ENCODE results near the gene MOGAT3. TPM values are rescaled to one million over a fixed set of nuclear protein-coding genes. Genes with fewer than 3 reads are reported as not detected.

The MOGAT3 gene
- total and polyA plus RNA-seq, 5 donors from 2014 or later = not detected

Other genes starting within 250 kb of the MOGAT3 start
- not detected for gene MUC12, start 231.5 kb downstream of the MOGAT3 start, total RNA-seq
- gene MUC12, start 231.5 kb downstream of the MOGAT3 start, polyA plus RNA-seq = under 1 TPM in 3 of 4 donors, not detected in 1; 0.44 to 0.65 (median 0.44) TPM
- gene MUC17, start 181.0 kb downstream of the MOGAT3 start, total RNA-seq = not detected
- not detected for gene MUC17, start 181.0 kb downstream of the MOGAT3 start, polyA plus RNA-seq
- gene TRIM56, start 115.6 kb downstream of the MOGAT3 start, total RNA-seq = 44.6 TPM
- gene TRIM56, start 115.6 kb downstream of the MOGAT3 start, polyA plus RNA-seq = 1 to 10 TPM; 3.5 to 7.4 (median 6.3) TPM
- gene SERPINE1, start 73.9 kb downstream of the MOGAT3 start, total RNA-seq = 0.39 TPM
- gene SERPINE1, start 73.9 kb downstream of the MOGAT3 start, polyA plus RNA-seq = not detected
- 14.5 TPM for gene AP1S1, start 46.6 kb downstream of the MOGAT3 start, total RNA-seq
- 1 to 10 TPM; 5.4 to 8.8 (median 6.3) TPM for gene AP1S1, start 46.6 kb downstream of the MOGAT3 start, polyA plus RNA-seq
- gene VGF, start 35.5 kb downstream of the MOGAT3 start, total RNA-seq = not detected
- gene VGF, start 35.5 kb downstream of the MOGAT3 start, polyA plus RNA-seq = not detected
- not detected for gene NAT16, start 20.7 kb downstream of the MOGAT3 start, total RNA-seq
- not detected for gene NAT16, start 20.7 kb downstream of the MOGAT3 start, polyA plus RNA-seq
- 35.4 TPM for gene PLOD3, start 16.5 kb upstream of the MOGAT3 start, total RNA-seq
- 10 to 100 TPM; 13.8 to 19.7 (median 14.8) TPM for gene PLOD3, start 16.5 kb upstream of the MOGAT3 start, polyA plus RNA-seq
- gene ZNHIT1, start 17.1 kb upstream of the MOGAT3 start, total RNA-seq = 41.8 TPM
- 10 to 100 TPM; 67.6 to 99.6 (median 85.0) TPM for gene ZNHIT1, start 17.1 kb upstream of the MOGAT3 start, polyA plus RNA-seq
- 22.7 TPM for gene CLDN15, start 36.8 kb upstream of the MOGAT3 start, total RNA-seq
- gene CLDN15, start 36.8 kb upstream of the MOGAT3 start, polyA plus RNA-seq = 1 to 10 TPM in 1 of 4 donors, under 1 TPM in 3; 0.64 to 1.4 (median 0.82) TPM
- 105 TPM for gene FIS1, start 44.0 kb upstream of the MOGAT3 start, total RNA-seq
- 100 to 1,000 TPM; 205 to 260 (median 227) TPM for gene FIS1, start 44.0 kb upstream of the MOGAT3 start, polyA plus RNA-seq
- 1.0 TPM for gene IFT22, start 120.8 kb upstream of the MOGAT3 start, total RNA-seq
- gene IFT22, start 120.8 kb upstream of the MOGAT3 start, polyA plus RNA-seq = 1 to 10 TPM; 2.7 to 6.9 (median 3.8) TPM
- not detected for gene COL26A1, start 161.8 kb upstream of the MOGAT3 start, total RNA-seq
- gene COL26A1, start 161.8 kb upstream of the MOGAT3 start, polyA plus RNA-seq = not detected

Measured in CD4-positive, CD25-positive, alpha-beta regulatory T cell (primary cell).